Frontal cortex (tissue), 4 donors: ENCODE data around the gene TMEM175. TPM values are rescaled to one million over a fixed set of nuclear protein-coding genes. Genes with fewer than 3 reads are reported as not detected.
"Not testable (repeated sequence)": the region's sequence is repeated elsewhere in the genome, so short reads cannot be mapped to it uniquely, and the experiment has no call there.

ENCODE experiments used
- DNase-seq, 2 donors: peaks; one replicate each; pipeline ENCODE4 v3.0.0; 2012; ENCODE audit warnings: low spot score in 2 of 2
- FAIRE-seq: peaks from 2 replicates; lab custom pipeline; 2012; peaks lifted over from hg19 to GRCh38; lab: Jason Lieb, UNC
- total RNA-seq: library from RNA; depleted of rRNA; stranded (reverse); fragments of >200 nt; gene quantifications from one replicate; pipeline ENCODE4 v1.2.3, GENCODE V29; 2014
- donor health status: control.
- donor health status: control.
- donor health status: control.

Gene TMEM175
- total RNA-seq, 1 donor from 2014 or later = 18.8 TPM

DNA sequence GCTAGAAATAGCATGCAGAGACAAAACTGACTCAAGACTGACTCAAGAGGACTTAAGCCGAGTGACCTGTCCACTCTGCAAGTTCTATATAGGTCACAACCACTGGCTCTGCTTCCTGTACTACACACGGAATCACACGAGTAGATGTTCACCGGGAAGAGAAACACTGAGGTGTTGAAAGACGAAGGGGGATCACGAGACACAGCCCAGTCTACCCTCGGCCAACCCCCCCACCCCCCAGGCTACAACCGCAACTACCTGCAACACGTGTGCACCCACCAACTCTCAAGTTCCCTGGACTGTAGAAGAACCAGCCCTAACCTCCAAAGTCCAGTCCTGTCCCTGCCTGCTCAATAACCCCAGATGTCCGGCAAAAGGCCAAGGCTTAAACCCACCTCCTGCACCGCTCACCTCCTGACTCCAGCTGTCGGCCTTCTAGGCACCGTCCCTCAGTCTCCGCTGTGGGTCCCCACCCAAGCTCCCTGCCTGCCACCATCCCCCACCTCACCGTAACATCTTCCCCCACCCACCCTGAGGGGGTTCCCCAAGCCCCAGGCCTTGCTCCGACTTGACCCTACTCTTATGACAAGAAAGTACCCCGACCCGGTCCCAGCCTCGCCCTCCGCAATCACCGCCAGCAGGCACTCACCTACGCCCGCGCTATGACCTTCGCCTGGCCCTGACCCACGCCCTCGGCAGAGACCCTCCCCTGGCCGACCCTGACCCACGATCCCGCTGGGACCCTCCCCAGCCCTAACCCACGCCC lies 883 bp upstream of the TMEM175 start:
- no peak for FAIRE-seq
- no peak for DNase-seq

DNA sequence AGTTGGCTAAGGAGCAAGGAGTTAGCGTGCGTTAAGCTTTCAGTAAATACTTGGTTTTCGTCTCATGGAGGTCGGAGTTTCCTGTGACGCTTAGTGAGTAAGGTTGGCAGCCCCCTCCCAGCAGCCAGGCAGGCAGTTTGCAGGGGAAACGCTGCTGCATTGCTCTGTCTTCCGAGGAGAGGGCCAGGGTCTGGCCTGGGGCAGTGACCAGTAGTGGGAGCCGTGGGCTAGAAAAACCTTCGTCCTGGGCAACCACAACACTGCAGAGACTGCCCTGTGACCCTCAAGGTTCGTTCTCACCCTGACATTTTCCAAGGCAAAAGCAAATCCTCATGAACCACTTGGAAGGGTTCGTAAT lies 432 bp downstream of the TMEM175 start:
- FAIRE-seq = no peak
- DNase-seq = no peak

DNA sequence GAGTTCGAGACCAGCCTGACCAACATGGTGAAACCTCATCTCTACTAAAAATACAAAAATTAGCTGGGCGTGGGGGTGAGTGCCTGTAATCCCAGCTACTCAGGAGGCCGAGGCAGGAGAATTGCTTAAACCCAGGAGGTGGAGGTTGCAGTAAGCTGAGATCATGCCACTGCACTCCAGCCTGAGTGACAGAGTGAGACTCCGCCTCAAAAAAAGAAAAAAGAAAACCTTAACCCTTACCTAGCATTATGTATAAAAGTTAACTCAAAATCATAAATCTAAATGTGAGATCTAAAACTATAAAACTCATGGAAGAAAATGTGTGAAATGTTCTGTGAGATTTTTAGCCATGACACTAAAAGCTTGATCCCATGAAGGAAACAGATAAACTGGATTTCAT lies 7.2 kb downstream of the TMEM175 start:
- DNase-seq, FAIRE-seq: not testable (repeated sequence)

DNA sequence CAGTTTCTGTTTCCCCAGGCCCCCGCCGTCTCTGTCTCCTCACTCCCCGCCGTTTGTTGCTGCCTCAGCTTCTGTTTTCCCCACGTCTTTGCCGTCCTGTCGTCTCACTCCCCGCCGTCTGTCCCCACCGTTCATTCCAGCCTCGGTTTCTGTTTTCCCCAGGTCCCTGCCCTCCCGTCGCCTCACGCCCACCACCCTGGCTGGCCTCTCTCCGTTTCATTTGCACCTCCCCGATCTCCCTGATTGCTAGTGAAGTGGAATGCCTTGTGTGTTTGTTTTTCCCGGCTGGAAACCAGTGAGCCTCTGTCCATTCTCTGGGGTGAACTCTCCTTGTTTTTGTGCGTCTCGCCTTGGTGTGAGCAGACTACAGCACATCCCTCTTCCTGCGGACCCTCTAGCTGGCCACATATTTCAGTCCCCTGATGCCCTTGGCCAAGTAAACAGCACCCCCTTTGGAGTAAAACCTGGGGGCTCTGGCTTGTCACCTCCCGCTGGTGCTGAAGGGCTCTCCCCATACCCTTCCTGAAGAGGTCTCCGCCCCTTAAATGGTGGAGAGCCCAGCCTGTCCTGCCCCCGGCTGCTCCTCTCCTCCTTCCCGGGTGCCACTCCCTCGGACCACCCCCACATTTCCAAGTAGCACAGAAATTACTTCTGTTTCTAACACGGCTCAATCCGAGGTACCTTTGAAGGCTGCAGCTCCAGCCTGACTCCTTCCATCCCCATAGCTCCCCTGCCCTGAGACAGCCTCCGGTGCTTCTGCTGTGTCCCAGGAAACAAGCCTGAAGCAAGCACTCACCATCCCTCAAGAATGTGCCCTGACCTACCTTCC lies 13.2 kb downstream of the TMEM175 start:
- FAIRE-seq (no peak), DNase-seq (no peak)

DNA sequence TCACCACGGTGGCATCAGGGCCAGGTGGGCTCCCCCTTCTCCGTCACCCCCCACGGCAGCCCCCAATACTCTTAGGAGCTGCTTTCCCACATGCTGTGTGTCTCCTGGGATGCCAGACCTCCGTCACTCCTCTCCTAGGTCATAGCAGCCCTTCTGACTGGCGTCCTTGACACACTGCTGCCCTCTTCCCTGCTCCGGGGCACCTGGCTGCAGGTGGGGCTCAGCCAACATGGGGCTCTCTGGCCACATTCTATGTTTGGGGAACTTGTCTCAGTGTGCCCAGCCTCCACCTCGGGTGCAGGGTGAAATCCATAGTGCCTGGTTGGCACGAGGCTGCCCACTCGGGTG lies 13.8 kb downstream of the TMEM175 start:
- no peak for FAIRE-seq

DNA sequence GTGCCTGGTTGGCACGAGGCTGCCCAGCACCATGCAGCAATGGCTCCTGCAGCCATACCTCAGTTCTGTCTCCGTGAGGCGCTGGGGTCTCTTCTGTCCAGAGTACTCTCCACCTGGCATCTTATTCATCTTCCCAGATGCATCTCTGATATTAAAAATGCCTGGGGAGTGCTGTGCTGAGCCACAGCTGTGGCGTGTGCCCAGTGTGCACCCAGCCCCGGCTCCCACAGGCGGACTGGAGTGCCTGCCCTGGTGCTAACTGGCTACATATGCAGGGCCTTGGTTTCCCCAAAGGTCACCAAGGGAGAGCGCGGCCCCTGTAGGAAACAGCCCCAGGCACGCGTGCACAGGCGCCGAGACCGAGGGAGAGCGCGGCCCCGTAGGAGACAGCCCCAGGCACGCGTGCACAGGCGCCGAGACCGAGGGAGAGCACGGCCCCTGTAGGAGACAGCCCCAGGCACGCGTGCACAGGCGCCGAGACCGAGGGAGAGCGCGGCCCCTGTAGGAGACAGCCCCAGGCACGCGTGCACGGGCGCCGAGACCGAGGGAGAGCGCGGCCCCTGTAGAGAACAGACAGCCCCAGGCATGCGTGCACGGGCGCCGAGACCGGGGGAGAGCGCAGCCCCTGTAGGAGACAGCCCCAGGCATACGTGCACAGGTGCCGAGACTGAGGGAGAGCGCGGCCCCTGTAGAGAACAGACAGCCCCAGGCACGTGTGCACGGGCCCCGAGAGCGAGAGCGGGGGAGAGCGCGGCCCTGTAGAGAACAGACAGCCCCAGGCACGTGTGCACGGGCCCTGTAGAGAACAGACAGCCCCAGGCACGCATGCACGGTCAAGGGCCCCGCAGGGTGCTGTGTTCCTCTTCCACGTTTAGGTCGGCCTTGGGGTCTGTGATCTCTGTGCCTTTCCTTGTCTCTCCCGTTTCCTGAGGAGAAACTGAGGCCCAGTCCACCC lies 14.5 kb downstream of the TMEM175 start:
- DNase-seq = no peak
- no peak for FAIRE-seq

More for the DNA sequence above, 13.8 kb downstream of the TMEM175 start:
- no peak for DNase-seq

DNA sequence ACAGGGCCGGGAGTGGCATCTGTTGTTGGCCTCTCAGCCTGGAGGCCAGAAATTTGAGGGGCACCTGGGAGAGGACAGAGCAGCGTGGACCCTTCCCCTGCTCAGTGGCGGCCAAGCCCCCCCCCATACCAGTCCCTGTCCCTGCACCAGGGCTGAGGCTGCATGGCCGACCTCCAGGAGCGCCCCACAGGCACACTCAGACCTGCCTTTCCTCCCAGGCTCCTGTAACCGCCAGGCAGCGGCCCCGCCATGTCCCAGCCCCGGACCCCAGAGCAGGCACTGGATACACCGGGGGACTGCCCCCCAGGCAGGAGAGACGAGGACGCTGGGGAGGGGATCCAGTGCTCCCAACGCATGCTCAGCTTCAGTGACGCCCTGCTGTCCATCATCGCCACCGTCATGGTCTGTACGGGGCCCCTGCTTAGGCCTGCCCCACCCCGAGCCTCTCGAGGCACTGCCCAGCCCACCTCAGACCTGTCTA lies 15.3 kb downstream of the TMEM175 start:
- FAIRE-seq (no peak), DNase-seq (no peak)

DNA sequence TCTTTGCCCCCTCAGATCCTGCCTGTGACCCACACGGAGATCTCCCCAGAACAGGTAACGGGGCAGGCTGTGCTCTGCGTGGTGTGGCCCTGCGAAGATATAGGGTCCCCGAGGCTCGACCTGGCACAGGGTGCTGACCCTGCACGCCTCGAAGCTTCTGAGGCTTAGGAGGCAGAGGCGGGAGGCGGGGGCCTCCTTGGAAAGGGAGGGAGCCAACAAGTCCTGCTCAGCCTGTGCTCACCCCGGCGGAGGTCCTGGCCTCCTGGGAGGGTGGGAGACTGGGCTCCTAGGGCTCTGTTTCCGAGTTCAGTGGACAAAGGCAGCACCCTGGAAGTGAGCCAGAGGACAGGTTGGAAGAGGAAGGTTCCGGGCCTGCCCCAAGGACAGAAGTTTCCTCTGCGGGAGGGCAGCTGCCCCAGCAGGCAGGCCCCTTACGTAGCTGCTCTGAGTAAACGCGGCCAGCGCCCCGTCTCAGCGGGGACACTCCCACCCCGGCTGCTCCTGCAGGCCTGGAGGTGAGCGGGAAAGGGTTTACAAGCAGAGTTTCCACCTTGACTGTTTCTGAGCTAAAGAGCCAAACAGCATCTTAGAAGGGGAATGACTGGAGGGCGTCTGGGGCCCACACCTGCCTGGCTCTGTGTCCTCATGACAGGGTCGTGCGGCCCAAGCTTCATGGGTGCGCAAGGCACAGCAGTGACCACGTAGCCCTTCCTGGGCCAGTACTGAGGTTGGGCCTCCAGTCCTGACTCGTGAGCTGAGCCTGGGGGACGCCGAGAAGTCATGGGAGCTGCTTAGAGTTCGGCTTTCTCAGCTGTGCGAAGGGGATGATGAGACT lies 16.1 kb downstream of the TMEM175 start:
- DNase-seq (no peak), FAIRE-seq (no peak)

DNA sequence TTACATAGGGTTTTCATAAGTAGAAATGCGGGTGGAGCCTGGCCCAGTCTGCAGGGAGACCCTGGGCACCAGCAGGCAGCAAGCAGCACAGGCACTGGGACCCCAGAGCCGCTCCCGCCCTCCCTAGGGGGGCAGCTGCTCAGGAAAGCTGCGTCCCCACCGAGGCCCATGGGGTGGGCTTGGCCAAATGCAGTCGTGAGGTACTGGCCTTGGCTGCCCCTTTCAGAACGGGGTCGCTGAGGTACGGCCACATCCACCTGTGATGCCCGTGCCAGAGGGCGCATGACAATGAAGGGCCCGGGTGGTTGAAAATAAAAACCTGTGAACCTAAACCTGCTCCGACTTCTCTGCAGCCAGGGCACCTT lies 16.7 kb downstream of the TMEM175 start:
- FAIRE-seq (no peak), DNase-seq (no peak)

DNA sequence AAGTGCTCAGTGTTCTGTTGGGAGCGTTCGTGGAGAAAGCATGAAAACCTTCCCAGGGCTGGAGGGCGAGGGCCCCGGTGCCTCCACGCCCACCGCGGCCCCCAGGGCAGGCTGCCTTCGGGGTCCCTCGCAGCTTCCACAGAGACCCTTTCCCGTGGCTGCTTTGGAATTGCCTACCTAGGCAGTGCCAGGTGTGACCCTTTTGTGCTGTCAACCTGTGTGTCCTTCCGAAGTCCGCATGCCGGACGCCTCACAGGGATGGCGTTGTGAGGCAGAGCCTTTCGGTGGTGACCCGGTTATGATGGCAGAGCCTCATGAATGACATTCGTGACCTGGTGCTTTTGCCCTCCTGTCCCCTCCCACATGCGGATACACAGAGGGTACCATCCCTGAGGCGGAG lies 17.4 kb downstream of the TMEM175 start:
- no peak for FAIRE-seq

DNA sequence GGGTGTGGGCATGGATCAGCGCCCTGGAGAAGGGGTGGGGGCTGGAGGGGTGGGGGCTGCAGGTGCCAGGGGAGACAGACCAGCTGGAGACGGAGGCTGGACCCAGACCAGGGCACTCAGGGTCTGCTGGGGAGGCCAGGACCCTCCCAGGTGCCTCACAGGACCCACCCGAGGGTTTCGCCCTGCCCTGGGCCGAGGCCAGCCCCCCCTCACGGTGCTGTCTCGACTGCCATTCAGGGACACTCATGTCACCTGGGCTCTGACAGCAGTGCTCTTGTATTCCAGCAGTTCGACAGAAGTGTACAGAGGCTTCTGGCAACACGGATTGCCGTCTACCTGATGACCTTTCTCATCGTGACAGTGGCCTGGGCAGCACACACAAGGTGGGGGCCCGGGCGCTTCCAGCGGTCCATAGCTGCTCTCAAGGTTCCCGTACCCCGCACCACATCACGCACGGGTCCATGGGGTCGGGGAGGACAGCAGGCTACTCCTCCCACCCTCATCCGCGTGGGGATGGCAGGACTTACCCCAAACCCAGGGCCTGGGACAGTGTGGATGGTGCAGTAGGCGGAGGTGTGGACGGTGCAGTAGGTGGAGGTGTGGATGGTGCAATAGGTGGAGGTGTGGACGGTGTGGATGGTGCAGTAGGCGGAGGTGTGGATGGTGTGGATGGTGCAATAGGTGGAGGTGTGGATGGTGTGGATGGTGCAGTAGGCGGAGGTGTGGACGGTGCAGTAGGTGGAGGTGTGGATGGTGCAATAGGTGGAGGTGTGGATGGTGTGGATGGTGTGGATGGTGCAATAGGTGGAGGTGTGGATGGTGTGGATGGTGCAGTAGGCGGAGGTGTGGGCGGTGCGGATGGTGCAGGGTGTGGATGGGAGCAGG lies 18.1 kb downstream of the TMEM175 start:
- DNase-seq (no peak), FAIRE-seq (no peak)

More for the DNA sequence above, 17.4 kb downstream of the TMEM175 start:
- no peak for DNase-seq

DNA sequence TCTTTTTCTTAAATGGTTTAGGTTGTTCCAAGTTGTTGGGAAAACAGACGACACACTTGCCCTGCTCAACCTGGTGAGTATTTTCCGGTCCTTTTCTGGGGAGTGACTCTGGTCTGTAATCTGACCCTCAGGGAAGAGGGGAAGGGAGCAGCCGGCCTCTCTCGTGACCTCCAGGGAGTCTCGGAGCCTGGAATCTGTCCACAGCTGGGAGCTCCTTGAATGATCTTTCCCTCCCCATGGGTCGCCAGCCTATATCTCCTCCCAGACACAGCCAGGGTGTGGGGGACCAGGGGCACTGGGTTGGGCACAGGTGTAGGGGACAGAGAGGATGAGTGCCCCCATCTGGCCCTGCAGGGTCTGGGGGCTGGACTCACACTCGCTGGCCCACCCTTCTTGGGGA lies 18.9 kb downstream of the TMEM175 start:
- FAIRE-seq = no peak
- DNase-seq = no peak

DNA sequence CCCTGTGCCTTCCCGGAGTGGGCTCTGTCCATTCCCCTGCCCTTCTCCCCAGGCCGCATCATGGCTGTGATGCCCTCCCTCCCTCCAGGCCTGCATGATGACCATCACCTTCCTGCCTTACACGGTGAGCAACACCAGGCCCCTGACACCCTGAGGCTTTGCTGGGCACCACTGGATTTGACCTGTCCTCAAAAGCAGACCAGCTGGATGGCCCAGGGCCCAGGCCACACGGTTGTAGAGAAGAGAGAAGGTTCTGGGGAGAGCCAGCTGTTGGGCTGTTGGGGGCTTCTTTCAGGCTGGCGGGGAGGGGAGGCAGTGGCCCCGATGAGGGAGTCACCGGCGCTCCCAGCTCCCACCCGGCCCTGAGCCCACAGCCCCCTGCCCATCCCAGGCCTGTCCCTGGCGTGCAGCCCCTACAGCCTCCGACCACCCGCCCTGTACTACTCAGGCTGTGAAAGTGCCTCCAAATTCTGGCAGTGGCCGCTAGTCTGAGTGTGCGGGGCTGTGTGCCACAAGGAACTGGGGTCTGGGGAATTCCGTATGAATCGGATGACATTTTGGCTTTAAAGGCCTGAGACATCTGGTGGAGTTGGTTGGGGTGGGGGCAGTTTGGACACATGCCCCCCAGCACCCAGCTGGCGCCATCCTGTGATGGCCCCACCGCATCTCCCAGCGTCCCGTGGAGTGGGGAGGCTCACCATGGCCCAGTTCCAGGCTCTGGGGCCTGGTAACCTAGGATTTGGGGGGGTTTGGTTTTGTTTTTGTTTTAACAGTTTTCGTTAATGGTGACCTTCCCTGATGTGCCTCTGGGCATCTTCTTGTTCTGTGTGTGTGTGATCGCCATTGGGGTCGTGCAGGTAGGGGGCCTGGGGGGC lies 19.6 kb downstream of the TMEM175 start:
- DNase-seq (no peak), FAIRE-seq (no peak)

DNA sequence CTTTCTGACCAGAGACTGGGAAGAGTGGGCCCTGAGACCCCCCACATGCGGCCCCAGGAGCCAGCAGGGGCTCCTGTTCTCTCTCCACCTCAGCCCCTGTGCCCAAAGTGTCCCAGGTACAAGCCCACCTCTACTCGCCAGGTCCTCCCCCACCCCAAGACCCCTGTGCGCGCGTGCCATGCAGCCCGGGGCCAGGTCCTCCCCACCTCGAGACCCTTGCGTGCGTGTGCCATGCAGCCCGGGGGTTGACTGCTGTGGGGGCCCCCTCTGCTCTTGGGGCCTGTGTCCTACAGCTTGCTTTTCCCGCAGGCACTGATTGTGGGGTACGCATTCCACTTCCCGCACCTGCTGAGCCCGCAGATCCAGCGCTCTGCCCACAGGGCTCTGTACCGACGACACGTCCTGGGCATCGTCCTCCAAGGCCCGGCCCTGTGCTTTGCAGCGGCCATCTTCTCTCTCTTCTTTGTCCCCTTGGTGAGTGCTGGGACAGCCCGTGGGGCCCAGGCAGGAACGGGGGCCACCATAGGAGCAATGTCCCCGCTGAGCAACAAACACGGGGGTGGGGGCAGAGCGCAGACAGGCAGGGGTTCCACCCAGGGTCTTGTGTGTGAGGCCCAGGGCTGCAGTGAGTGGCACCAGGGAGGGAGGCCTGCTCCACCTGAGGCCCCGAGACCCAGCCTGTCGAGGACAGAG lies 20.8 kb downstream of the TMEM175 start:
- DNase-seq (no peak), FAIRE-seq (no peak)

DNA sequence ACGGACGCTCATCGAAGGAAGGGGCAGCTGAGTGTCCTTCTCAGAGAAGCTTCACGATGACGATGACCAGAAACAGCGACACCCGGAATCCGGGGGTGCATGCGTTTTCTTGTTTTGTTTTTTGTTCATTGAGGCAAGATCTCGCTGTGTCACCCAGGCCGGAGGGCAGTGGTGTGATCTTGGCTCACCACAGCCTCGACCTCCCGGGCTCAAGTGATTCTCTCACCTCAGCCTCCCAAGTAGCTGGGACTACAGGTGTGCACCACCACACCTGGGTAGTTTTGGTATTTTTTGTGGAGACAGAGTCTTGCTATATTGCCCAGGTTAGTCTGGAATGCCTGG lies 21.3 kb downstream of the TMEM175 start:
- DNase-seq (no peak), FAIRE-seq (no peak)

DNA sequence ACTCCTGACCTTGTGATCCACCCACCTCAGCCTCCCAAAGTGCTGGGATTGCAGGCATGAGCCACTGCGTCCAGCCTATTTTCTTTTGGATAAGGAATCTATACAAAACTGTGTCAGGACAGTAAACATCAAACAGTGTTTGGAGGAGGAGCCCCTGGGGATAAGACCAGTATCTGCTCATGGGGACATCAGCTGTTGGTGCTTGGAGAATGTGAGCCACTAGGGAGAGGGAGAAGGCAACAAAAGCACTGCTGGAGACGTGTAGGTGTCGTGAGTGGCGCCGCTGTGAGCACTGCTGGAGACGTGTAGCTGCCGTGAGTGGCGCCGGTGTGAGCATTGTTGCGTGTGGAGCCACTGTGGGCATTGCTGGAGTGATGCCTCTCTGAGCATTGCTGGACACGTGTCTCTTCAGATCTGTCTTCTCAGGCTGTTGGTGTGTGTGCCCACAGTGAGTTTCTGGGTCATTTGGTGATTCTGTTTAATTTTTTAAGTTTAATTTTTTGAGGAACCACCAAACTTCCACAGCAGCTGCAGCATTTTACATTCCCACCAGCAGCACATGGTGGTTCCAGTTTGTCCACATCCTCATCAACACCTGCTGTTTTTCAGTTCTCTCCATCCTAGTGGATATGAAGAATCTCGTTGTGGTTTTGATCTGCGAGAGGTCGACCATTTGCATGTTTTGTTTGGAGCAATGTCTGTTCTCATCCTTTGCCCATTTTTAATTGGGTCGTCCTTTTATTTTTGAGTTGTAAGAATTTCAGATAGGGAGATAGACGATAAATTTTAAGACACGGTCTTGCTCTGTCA lies 22.2 kb downstream of the TMEM175 start:
- FAIRE-seq (no peak), DNase-seq (no peak)
